Stimulated activated CD4-positive, alpha-beta T cell treated with anti-CD3 and anti-CD28 coated beads, Interleukin-2, amount 100 ng/mL, for 24 hours (primary cell): ENCODE measurements around the gene OR1K1.
A peak's percentile ranks its signal among the peaks of the same experiment; 100 is the strongest.
"Not testable (repeated sequence)": the region's sequence is repeated elsewhere in the genome, so short reads cannot be mapped to it uniquely, and the experiment has no call there.

Experiments used
- DNase-seq, 2 donors: peaks; one replicate each; pipeline ENCODE4 v3.0.0-alpha.2; 2020

The OR1K1 gene

GRCh38 chr9:122814545-122814944, 14.6 kb downstream of the OR1K1 start:
- no peak for DNase-seq

- DNase-seq, result no peak
Observed at GRCh38 chr9:122815544-122815943, 15.6 kb downstream of the OR1K1 start.

- peak; percentile 37 to 48 for DNase-seq
Observed at GRCh38 chr9:122816163-122816867, 16.4 kb downstream of the OR1K1 start.

- DNase-seq, result no peak
Observed at GRCh38 chr9:122819326-122819725, 19.4 kb downstream of the OR1K1 start.

GRCh38 chr9:122819791-122820489, 20.0 kb downstream of the OR1K1 start:
- no peak for DNase-seq

DNA sequence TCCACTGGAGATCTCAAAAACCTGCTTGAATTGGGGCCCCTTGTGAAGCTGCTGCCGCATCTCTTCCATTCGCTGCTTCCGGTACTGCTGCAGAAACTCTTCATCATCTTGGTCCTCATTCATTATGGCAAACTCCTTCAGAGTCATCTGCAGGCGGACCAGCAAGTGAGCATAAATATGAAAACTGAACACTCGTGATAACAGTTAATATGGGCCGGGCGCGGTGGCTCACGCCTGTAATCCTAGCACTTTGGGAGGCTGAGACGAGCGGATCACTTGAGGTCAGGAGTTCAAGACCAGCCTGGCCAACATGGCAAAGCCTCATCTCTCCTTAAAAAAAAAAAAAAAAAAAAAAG, 20.5 kb downstream of the OR1K1 start:
- DNase-seq, result no peak

GRCh38 chr9:122821278-122821943, 21.5 kb downstream of the OR1K1 start:
- DNase-seq, result no peak

GRCh38 chr9:122822056-122822455, 22.1 kb downstream of the OR1K1 start:
- no peak for DNase-seq

GRCh38 chr9:122822938-122823337, 23.0 kb downstream of the OR1K1 start:
- DNase-seq, result no peak

GRCh38 chr9:122827761-122828093, 27.8 kb downstream of the OR1K1 start:
- DNase-seq, result no peak

- not testable (repeated sequence) for DNase-seq
Observed at GRCh38 chr9:122828965-122829284, 29.0 kb downstream of the OR1K1 start.

DNA sequence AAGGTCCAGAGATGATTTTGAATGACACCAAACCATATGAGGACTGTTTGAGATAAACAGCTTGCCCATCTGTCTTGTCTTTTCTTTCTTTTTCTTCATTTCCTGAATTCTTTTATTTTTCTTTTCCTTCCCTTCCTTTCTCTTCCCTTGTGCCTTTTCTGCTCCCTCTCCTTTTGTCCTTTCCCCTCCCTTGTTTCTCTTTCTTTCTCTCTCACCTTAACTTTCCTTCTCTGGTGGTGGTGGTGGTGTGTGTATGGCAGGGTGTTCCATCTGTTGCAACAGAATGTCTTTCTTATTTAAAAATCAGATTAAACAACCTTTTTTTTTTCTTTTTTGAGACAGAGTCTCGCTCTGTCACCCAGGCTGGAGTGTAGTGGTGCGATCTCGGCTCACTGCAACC, 32.3 kb downstream of the OR1K1 start:
- no peak for DNase-seq

DNA sequence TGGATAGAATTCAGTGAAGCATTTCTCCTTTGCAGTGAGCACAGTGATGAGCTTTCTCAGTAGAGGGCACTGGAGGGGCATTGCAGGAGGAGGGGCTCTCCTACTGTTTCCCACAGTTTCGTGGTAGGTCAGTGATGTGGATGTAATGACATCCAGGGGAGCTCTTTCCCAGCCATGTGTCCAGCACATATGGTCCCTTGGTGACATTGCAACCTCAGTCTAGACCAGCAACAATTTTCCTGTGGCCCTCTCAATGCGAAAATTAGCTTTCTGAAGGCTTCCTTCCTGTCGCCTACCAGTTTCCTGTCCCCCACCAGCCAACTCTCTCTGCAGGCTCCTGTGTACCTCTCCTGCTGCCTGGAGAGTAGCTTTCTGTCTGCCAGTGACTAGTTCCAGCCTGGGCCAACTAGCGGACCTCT, 35.4 kb downstream of the OR1K1 start:
- DNase-seq, result peak in 1 of 2 donors; percentile 18

DNA sequence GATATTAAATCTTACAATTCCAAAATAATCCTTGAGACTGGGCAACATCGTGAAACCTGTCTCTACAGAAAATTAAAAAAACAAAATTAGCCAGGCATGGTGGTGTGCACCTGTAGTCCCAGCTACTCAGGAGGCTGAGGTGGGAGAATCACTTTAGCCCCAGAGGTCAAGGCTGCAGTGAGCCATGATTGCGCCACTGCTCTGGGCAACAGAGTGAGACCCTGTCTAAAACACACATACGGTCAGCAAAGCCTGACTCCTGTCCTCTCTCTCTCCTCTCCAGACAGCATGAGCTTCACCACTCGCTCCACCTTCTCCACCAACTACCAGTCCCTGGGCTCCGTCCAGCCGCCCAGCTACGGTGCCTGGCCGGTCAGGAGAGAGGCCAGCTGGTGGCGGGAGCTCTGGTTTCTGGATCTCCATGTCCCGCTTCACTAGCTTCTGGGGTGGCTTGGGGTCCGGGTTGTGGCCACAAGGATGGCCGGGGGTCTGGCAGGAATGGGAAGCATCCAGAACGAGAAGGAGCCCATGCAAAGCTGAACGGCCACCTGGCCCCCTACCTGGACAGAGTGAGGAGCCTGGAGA, 37.4 kb downstream of the OR1K1 start:
- DNase-seq, result no peak

DNA sequence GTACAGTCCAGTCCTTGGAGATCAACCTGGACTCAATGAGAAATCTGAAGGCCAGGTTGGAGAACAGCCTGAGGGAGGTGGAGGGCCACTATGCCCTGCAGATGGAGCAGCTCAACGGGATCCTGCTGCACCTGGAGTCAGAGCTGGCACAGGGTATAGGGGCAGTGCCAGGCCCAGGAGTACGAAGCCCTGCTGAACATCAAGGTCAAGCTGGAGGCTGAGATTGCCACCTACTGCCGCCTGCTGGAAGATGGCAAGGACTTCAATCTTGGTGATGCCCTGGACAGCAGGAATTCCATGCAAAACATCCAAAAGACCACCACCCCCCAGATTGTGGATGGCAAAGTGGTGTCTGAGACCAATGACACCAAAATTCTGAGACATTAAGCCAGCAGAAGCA, 38.5 kb downstream of the OR1K1 start:
- DNase-seq, result not testable (repeated sequence)

- DNase-seq, result no peak
Observed at GRCh38 chr9:122841501-122841900, 41.6 kb downstream of the OR1K1 start.

- no peak for DNase-seq
Observed at GRCh38 chr9:122844137-122844536, 44.2 kb downstream of the OR1K1 start.

GRCh38 chr9:122845116-122845515, 45.2 kb downstream of the OR1K1 start:
- no peak for DNase-seq

DNA sequence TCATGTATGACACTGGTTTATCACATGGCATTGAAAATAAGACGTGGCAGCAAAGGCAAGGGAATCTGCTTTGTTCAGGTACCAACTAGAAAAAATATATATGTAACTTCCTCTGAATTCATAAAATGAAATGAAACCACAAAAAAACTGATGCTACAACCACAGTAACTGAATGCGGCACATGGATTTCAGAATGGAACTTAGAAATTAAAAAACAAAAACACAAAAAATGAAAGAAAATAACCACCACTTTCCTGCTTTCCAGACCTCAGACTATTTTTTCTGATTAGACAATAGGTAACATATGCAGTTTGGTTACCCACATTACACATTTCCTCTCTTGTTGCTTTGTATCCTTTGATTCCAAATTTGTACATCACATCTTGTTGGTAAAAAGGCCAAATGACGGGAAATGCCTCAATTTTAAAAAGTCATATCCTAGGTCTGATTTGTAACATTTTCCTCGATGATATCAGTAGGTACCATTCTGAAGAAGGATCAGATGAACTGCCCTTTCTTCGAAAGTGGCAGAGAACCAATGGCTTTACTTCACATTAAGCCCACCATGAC, 46.5 kb downstream of the OR1K1 start:
- DNase-seq, result no peak

GRCh38 chr9:122848256-122848943, 48.5 kb downstream of the OR1K1 start:
- DNase-seq, result no peak
